22Rv1 (cell line): Measurements from ENCODE around the gene APOA5.

ENCODE experiments used
- ZFX ChIP-seq: fragments of 450-650 bp; IDR thresholded peaks from 2 replicates; pipeline ENCODE4 v1.6.1; 2017; ENCODE audit warnings: antibody characterized with exemption, borderline replicate concordance
- TF ChIP-seq, protein P1 (sequence below): fragments of 450-650 bp; IDR thresholded peaks from 2 replicates; pipeline ENCODE4 v1.5.1; 2017; ENCODE audit warnings: mild to moderate bottlenecking

DNA sequence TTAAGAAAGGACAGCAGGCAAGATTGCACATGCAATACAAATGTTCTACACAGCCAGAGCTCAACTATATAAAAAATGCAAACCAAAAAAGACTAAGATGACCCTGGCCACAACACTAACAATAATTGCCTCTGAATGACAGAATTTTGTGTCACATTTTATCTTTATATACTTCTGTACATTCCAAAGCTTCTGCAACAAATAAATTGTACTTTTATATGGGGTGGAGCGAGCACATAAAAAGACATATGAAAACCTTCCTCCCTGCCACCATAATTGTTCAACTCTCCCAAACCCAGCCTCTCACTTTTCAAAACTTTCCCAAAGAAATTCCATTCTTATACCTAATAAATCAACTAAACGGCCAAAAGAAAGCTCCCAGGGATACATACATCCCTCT lies 29.5 kb downstream of the APOA5 start:
- TF ChIP-seq, protein P1, sequence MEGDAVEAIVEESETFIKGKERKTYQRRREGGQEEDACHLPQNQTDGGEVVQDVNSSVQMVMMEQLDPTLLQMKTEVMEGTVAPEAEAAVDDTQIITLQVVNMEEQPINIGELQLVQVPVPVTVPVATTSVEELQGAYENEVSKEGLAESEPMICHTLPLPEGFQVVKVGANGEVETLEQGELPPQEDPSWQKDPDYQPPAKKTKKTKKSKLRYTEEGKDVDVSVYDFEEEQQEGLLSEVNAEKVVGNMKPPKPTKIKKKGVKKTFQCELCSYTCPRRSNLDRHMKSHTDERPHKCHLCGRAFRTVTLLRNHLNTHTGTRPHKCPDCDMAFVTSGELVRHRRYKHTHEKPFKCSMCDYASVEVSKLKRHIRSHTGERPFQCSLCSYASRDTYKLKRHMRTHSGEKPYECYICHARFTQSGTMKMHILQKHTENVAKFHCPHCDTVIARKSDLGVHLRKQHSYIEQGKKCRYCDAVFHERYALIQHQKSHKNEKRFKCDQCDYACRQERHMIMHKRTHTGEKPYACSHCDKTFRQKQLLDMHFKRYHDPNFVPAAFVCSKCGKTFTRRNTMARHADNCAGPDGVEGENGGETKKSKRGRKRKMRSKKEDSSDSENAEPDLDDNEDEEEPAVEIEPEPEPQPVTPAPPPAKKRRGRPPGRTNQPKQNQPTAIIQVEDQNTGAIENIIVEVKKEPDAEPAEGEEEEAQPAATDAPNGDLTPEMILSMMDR = no peak
- TF ChIP-seq ZFX = no peak
